Adipocyte (in vitro differentiated cells): ENCODE measurements around the gene KCNK13.
"Not testable (repeated sequence)": the region's sequence is repeated elsewhere in the genome, so short reads cannot be mapped to it uniquely, and the experiment has no call there.

Experiments used
- DNase-seq: peaks from one replicate; pipeline ENCODE4 v3.0.0-alpha.2; 2015; ENCODE audit warnings: low read depth
- H3K27me3 ChIP-seq: replicated peaks from 2 replicates; pipeline ENCODE4 v1.7.0; 2013; ENCODE audit warnings: mild to moderate bottlenecking, low read length, moderate library complexity; ENCODE audit not compliant: control insufficient read depth, insufficient read depth
- H3K36me3 ChIP-seq: 2 replicates; pipeline ENCODE4 v1.7.0; 2013; ENCODE audit warnings: low read length, mild to moderate bottlenecking, moderate library complexity; ENCODE audit not compliant: control insufficient read depth, insufficient read depth, severe bottlenecking
- H3K4me1 ChIP-seq: 2 replicates; pipeline ENCODE4 v1.7.0; 2013; ENCODE audit warnings: mild to moderate bottlenecking, low read length, moderate library complexity; ENCODE audit not compliant: control insufficient read depth, insufficient read depth
- H3K4me3 ChIP-seq: 2 replicates; pipeline ENCODE4 v1.7.0; 2013; ENCODE audit warnings: mild to moderate bottlenecking, low read length, moderate library complexity
- H3K9ac ChIP-seq: 2 replicates; pipeline ENCODE4 v1.7.0; 2013; ENCODE audit warnings: mild to moderate bottlenecking, low read length, moderate library complexity
- H3K9me3 ChIP-seq: 2 replicates; pipeline ENCODE4 v1.7.0; 2013; ENCODE audit warnings: mild to moderate bottlenecking, low read length, moderate library complexity; ENCODE audit not compliant: control insufficient read depth

Gene KCNK13

GRCh38 chr14:90198541-90199060, 136.8 kb downstream of the KCNK13 start:
- DNase-seq, result no peak
- Histone ChIP-seq H3K27me3 (peaks cover 18% of the 10 kb centered on the region), H3K4me1 (no peaks in the 10 kb centered on the region), H3K4me3 (no peak overlapping the region), H3K9ac (no peak overlapping the region), H3K9me3 (peaks cover 6% of the 10 kb centered on the region), H3K36me3 (no peaks in the 10 kb centered on the region)

GRCh38 chr14:90200546-90200945, 138.8 kb downstream of the KCNK13 start:
- H3K27me3 ChIP-seq, result peaks cover 13% of the 10 kb centered on the region
- not testable (repeated sequence) for DNase-seq, H3K4me3 ChIP-seq, H3K4me1 ChIP-seq, H3K9ac ChIP-seq, H3K36me3 ChIP-seq, H3K9me3 ChIP-seq

- no peak overlapping the region for H3K9ac ChIP-seq
- no peak overlapping the region for H3K4me3 ChIP-seq
- H3K4me1 ChIP-seq, result no peaks in the 10 kb centered on the region
- H3K36me3 ChIP-seq, result no peaks in the 10 kb centered on the region
- peaks cover 9% of the 10 kb centered on the region for H3K9me3 ChIP-seq
- H3K27me3 ChIP-seq, result peaks cover 16% of the 10 kb centered on the region
- no peak for DNase-seq
Measured at GRCh38 chr14:90201344-90201743, 139.6 kb downstream of the KCNK13 start.

GRCh38 chr14:90204516-90204915, 142.7 kb downstream of the KCNK13 start:
- H3K9me3 ChIP-seq, result peaks cover 9% of the 10 kb centered on the region
- H3K4me1 ChIP-seq, result no peaks in the 10 kb centered on the region
- no peak overlapping the region for H3K4me3 ChIP-seq
- H3K27me3 ChIP-seq, result peaks cover 5% of the 10 kb centered on the region
- no peak overlapping the region for H3K9ac ChIP-seq
- no peak for DNase-seq
- no peaks in the 10 kb centered on the region for H3K36me3 ChIP-seq

- no peaks in the 10 kb centered on the region for H3K9me3 ChIP-seq
- peaks cover 3% of the 10 kb centered on the region for H3K27me3 ChIP-seq
- H3K36me3 ChIP-seq, result no peaks in the 10 kb centered on the region
- no peaks in the 10 kb centered on the region for H3K4me1 ChIP-seq
- no peak overlapping the region for H3K4me3 ChIP-seq
- DNase-seq, result no peak
- H3K9ac ChIP-seq, result no peak overlapping the region
Measured at GRCh38 chr14:90213099-90213748, 151.4 kb downstream of the KCNK13 start.

- no peak for DNase-seq
- no peak overlapping the region for H3K9ac ChIP-seq
- no peaks in the 10 kb centered on the region for H3K36me3 ChIP-seq
- H3K9me3 ChIP-seq, result peaks cover 14% of the 10 kb centered on the region
- no peaks in the 10 kb centered on the region for H3K4me1 ChIP-seq
- no peak overlapping the region for H3K4me3 ChIP-seq
- H3K27me3 ChIP-seq, result no peaks in the 10 kb centered on the region
Measured at GRCh38 chr14:90228478-90228877, 166.7 kb downstream of the KCNK13 start.

GRCh38 chr14:90229942-90230341, 168.1 kb downstream of the KCNK13 start:
- not testable (repeated sequence) for H3K4me1 ChIP-seq, H3K9me3 ChIP-seq, H3K27me3 ChIP-seq, DNase-seq, H3K4me3 ChIP-seq, H3K9ac ChIP-seq, H3K36me3 ChIP-seq
